B cell (primary cell): ENCODE data around the gene KNTC1. TPM values are rescaled to one million over a fixed set of nuclear protein-coding genes. Genes with fewer than 3 reads are reported as not detected.

Experiments used
- ATAC-seq: fragments of 200-7000 bp; cut with Tn5 transposase; one replicate; pipeline ENCODE4 v1.10.0; 2021; ENCODE audit warnings: low read depth, mild to moderate bottlenecking, moderate number of reproducible peaks, moderate library complexity
- CTCF ChIA-PET: fragments of 350-600 bp; sonication (Branson Sonifier 250); formaldehyde crosslinking; loops from one replicate; lab custom pipeline; 2021; ENCODE audit warnings: antibody characterized with exemption, inconsistent platforms; lab: Charles Lee
- POLR2A ChIA-PET: fragments of 350-600 bp; sonication (Branson Sonifier 250); formaldehyde crosslinking; loops from one replicate; lab custom pipeline; 2021; ENCODE audit warnings: antibody characterized with exemption; lab: Charles Lee
- DNase-seq: peaks from one replicate; pipeline ENCODE4 v3.0.0; 2013
- H2AFZ ChIP-seq: 2 replicates; pipeline ENCODE4 v1.6.1; 2012; ENCODE audit warnings: mild to moderate bottlenecking, low read depth, low read length; ENCODE audit not compliant: insufficient read depth, poor library complexity, severe bottlenecking
- H3K27ac ChIP-seq, 2 donors: 1 replicate in 1 of 2; 2 replicates in 1 of 2; pipeline ENCODE4 v1.5.1; 2012 to 2013; ENCODE audit warnings: low read length in 2 of 2, mild to moderate bottlenecking in 2 of 2, moderate library complexity in 1 of 2
- H3K27me3 ChIP-seq, 4 experiments: fragments of 200-600 bp in 1 of 4; sonication (generic) in 1 of 4; replicated peaks in 1 of 4; 1 replicate in 2 of 4; 2 replicates in 2 of 4; pipeline versions ENCODE4 v1.6.1 to v1.7.0; 2013 to 2016; ENCODE audit warnings: low read length in 3 of 4, mild to moderate bottlenecking in 2 of 4, mixed read lengths in 1 of 4, moderate library complexity in 1 of 4; ENCODE audit not compliant: insufficient read depth in 4 of 4, control insufficient read depth in 3 of 4; ENCODE audit errors: control extremely low read depth in 1 of 4
- H3K36me3 ChIP-seq, 2 experiments: replicated peaks in 1 of 2; 1 replicate in 1 of 2; 2 replicates in 1 of 2; pipeline versions ENCODE4 v1.6.1 to v1.7.1; 2013; ENCODE audit warnings: low read length in 1 of 2; ENCODE audit not compliant: insufficient read depth in 2 of 2, control insufficient read depth in 1 of 2; ENCODE audit errors: control extremely low read depth in 1 of 2, extremely low read depth in 1 of 2
- H3K4me1 ChIP-seq, 2 donors: fragments of 200-600 bp in 1 of 2; sonication (generic) in 1 of 2; 1 replicate in 1 of 2; 2 replicates in 1 of 2; pipeline versions ENCODE4 v1.5.1 to v1.6.1; 2013 to 2017; ENCODE audit warnings: low read length in 2 of 2; ENCODE audit not compliant: control insufficient read depth in 2 of 2, insufficient read depth in 2 of 2
- H3K4me2 ChIP-seq: replicated peaks from 2 replicates; pipeline ENCODE3; 2012; ENCODE audit warnings: mild to moderate bottlenecking, low read depth, low read length; ENCODE audit not compliant: poor library complexity, severe bottlenecking
- H3K4me3 ChIP-seq, 5 experiments: fragments of 200-600 bp in 1 of 5; sonication (generic) in 1 of 5; 1 replicate in 3 of 5; 2 replicates in 2 of 5; pipeline versions ENCODE4 v1.5.1 to v1.7.0; 2011 to 2016; ENCODE audit warnings: low read length in 4 of 5, mild to moderate bottlenecking in 4 of 5, low read depth in 2 of 5, control low read depth in 1 of 5, moderate library complexity in 1 of 5; ENCODE audit not compliant: insufficient read depth in 1 of 5; ENCODE audit errors: control extremely low read depth in 1 of 5, extremely low read depth in 1 of 5
- H3K79me2 ChIP-seq: fragments of 200-600 bp; sonication (generic); one replicate; pipeline ENCODE4 v1.6.0; 2016; ENCODE audit warnings: low read length; ENCODE audit not compliant: control insufficient read depth, insufficient read depth
- H3K9ac ChIP-seq: fragments of 200-600 bp; sonication (generic); 2 replicates; pipeline ENCODE4 v1.6.1; 2017; ENCODE audit warnings: mild to moderate bottlenecking, low read length, moderate library complexity
- H3K9me3 ChIP-seq, 3 donors: one replicate each; pipeline versions ENCODE4 v1.6.1 to v1.7.1; 2013; ENCODE audit warnings: low read length in 2 of 3; ENCODE audit not compliant: control insufficient read depth in 2 of 3, insufficient read depth in 1 of 3; ENCODE audit errors: control extremely low read depth in 1 of 3
- H4K20me1 ChIP-seq: 2 replicates; pipeline ENCODE4 v1.6.0; 2012; ENCODE audit warnings: mild to moderate bottlenecking, low read length; ENCODE audit not compliant: insufficient read depth, control insufficient read depth, poor library complexity, severe bottlenecking
- H3K27ac Mint-ChIP-seq: one replicate; pipeline ENCODE4 v1.8.0; 2021; ENCODE audit warnings: mixed read lengths
- H3K27me3 Mint-ChIP-seq: one replicate; pipeline ENCODE4 v1.8.0; 2021; ENCODE audit warnings: mixed read lengths
- H3K4me1 Mint-ChIP-seq: one replicate; pipeline ENCODE4 v1.8.0; 2021; ENCODE audit warnings: mixed read lengths
- H3K4me3 Mint-ChIP-seq: one replicate; pipeline ENCODE4 v1.8.0; 2021; ENCODE audit warnings: mixed read lengths
- H3K9me3 Mint-ChIP-seq: one replicate; pipeline ENCODE4 v1.8.0; 2022; ENCODE audit warnings: mixed read lengths; ENCODE audit not compliant: insufficient read depth
- EZH2 ChIP-seq: IDR thresholded peaks from 2 replicates; pipeline ENCODE4 v1.6.1; 2012; ENCODE audit warnings: borderline replicate concordance, low read depth, mild to moderate bottlenecking, moderate library complexity, low read length; ENCODE audit not compliant: insufficient read depth, poor library complexity, severe bottlenecking
- WGBS: methylation state at CpG from one replicate; pipeline ENCODE4 v1.1.5; 2013; ENCODE audit warnings: missing lambda C conversion rate; ENCODE audit not compliant: insufficient coverage; 5-methylcytosine and 5-hydroxymethylcytosine counted together
- intact Hi-C: fragments of 100-400 bp; cut with micrococcal nuclease; formaldehyde crosslinking; loops from one replicate; pipeline ENCODE4 v1.10.0; 2022
- polyA plus RNA-seq: library from polyadenylated mRNA; depleted of rRNA; stranded (reverse); fragments of >200 nt; gene quantifications from 2 replicates; pipeline ENCODE4 v1.2.3, GENCODE V29; 2012
- total RNA-seq, 2 donors: library from RNA; stranded (reverse); fragments of 120-200 nt in 1 of 2; gene quantifications; 1 replicate in 1 of 2; 2 replicates in 1 of 2; pipeline versions ENCODE4 v1.2.3 to v1.2.4, GENCODE V29; 2013 to 2022
- TF ChIP-seq, protein P1 (sequence below): fragments of 200-600 bp; IDR thresholded peaks from one replicate; pipeline ENCODE4 v1.8.0; 2022; ENCODE audit warnings: antibody characterized with exemption, mild to moderate bottlenecking

KNTC1 gene
- total and polyA plus RNA-seq, 2 donors (not counting 1 experiment from before 2014, with no cell fraction given): 27.1 to 52.4 TPM

DNA sequence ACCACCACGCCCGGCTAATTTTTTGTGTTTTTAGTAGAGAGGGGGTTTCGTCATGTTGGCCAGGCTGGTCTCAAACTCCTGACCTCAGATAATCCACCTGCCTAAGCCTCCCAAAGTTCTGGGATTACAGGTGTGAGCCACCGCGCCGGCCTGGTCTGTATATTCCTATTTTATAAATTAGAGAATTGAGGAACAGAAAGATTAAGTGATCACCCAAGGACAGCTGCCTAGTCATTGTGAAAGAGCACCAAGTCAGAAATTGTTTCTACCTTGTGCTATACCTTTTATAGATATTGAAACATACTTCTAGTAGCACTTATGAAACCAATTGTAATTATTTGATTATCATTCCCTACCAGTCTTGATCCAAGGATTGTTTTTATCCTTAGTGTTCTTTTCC lies 1.9 kb downstream of the KNTC1 start:
- DNase-seq (no peak), ATAC-seq (no peak)
- ChIA-PET POLR2A (no interaction called here), CTCF (interaction anchor here (0.6 kb wide), 1 partner anchor 750 kb away, joined by 3 read pairs; no protein-coding TSS in a partner anchor)
- no peak overlapping the region for H3K4me3 ChIP-seq
- no peaks in the 10 kb centered on the region for H3K9me3 ChIP-seq
- H3K9me3 Mint-ChIP-seq: no peaks in the 10 kb centered on the region
- H3K9ac ChIP-seq: no peak overlapping the region
- no peaks in the 10 kb centered on the region for H3K27me3 Mint-ChIP-seq
- intact Hi-C loops: loop anchor here (5.0 kb wide), 1 partner anchor 243 kb away; the partner anchor contains the start of gene CCDC62
- H3K4me1 ChIP-seq: peaks cover 24 to 28% of the 10 kb centered on the region in 2 donors
- no peak overlapping the region for H3K27ac ChIP-seq
- no peak overlapping the region for H3K4me3 Mint-ChIP-seq
- H3K36me3 ChIP-seq: peaks cover 2 to 13% of the 10 kb centered on the region in 2 experiments
- H3K4me1 Mint-ChIP-seq: peaks cover 18% of the 10 kb centered on the region
- no peak overlapping the region for H3K4me2 ChIP-seq
- no CpG with 5 or more reads among the region's 6 CpGs for WGBS
- no peak overlapping the region for H3K27ac Mint-ChIP-seq
- peaks cover 58% of the 10 kb centered on the region for H3K79me2 ChIP-seq
- peaks cover 21% of the 10 kb centered on the region for H4K20me1 ChIP-seq
- no peaks in the 10 kb centered on the region for H3K27me3 ChIP-seq
- no peak overlapping the region for H2AFZ ChIP-seq
- TF ChIP-seq, protein P1, sequence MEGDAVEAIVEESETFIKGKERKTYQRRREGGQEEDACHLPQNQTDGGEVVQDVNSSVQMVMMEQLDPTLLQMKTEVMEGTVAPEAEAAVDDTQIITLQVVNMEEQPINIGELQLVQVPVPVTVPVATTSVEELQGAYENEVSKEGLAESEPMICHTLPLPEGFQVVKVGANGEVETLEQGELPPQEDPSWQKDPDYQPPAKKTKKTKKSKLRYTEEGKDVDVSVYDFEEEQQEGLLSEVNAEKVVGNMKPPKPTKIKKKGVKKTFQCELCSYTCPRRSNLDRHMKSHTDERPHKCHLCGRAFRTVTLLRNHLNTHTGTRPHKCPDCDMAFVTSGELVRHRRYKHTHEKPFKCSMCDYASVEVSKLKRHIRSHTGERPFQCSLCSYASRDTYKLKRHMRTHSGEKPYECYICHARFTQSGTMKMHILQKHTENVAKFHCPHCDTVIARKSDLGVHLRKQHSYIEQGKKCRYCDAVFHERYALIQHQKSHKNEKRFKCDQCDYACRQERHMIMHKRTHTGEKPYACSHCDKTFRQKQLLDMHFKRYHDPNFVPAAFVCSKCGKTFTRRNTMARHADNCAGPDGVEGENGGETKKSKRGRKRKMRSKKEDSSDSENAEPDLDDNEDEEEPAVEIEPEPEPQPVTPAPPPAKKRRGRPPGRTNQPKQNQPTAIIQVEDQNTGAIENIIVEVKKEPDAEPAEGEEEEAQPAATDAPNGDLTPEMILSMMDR: no peak
- no peak for TF ChIP-seq EZH2

DNA sequence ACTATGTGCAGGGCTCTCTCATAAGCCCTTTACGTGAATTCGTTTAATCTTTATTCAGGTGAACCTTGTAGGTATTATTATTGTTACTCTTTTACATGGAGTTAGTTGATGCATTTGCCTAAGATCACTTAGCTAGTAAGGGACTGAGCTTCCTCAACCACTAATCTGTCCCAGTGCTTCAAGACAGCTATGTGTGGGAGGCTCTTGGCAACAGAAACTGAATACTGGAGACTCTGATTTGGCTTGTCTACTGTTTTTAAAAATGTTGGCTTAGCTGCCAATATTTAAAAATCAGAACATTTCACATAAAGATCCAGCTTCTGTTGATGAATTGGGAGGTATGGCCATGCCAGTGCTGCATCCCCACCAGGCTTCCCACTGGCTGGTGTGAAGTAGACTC lies 6.8 kb downstream of the KNTC1 start:
- Mint-ChIP-seq H3K4me3 (no peak overlapping the region), H3K4me1 (peaks cover 4% of the 10 kb centered on the region), H3K27me3 (no peaks in the 10 kb centered on the region), H3K27ac (no peak overlapping the region), H3K9me3 (no peaks in the 10 kb centered on the region)
- DNase-seq (no peak), ATAC-seq (no peak)
- Histone ChIP-seq H3K4me2 (no peak overlapping the region), H3K79me2 (peaks cover 56% of the 10 kb centered on the region), H3K4me1 (peaks cover 0 to 2% of the 10 kb centered on the region in 2 donors), H3K36me3 (peaks cover 0 to 24% of the 10 kb centered on the region in 2 experiments), H3K27ac (no peak overlapping the region), H2AFZ (no peak overlapping the region), H3K27me3 (no peaks in the 10 kb centered on the region), H3K4me3 (no peak overlapping the region), H4K20me1 (no peaks in the 10 kb centered on the region), H3K9me3 (no peaks in the 10 kb centered on the region), H3K9ac (no peak overlapping the region)
- TF ChIP-seq, protein P1: no peak
- TF ChIP-seq EZH2: no peak
- no CpG with 5 or more reads among the region's 2 CpGs for WGBS
- ChIA-PET POLR2A (no interaction called here), CTCF (no interaction called here)
- intact Hi-C loops: no loop called here
